ENCODE results near the gene RER1. TPM values are rescaled to one million over a fixed set of nuclear protein-coding genes. Genes with fewer than 3 reads are reported as not detected.

Gene RER1
- polyA plus RNA-seq, 1 donor from 2014 or later = 58.7 TPM

DNA sequence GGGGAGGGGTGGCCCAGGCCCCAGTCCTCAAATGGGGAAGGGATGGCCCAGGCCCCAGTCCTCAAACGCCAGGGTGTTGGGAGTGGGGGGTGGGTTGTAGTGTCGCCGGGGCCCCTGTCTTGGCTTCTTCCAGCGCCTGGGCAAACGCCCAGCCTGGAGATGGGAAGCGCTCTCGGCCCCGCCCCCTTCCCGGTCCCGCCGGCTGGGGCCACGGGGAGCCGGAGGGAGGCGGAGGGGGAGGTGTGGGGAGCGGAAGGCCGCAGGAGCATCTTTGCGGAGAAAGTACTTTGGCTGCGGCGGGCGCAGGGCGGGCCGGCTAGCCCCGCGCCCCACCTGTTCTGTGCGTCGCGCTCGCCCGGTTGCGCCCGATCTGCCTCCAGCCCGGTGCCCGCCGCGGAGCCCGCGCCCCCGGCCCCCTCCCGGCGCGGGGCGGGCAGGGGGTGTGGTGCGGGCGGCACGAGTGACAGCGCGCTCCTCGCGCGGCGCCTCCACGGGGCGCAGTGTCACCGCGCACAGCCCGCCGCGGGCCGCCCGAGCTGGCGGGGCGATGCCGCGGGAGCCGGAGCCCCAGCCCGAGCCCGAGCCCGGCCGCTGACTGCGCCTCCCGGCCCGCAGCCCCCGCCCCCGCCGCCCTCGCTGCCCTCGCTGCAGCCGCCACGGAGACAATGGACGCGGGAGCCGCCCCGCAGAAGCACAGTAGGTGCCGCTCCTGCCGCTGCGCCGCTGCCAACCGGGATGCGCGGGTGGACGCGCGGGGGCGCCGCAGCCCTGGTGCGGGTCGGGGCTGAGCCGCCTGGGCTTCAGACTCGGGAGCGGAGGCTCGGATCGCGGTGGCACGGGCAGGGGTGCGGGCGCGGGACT, 51.9 kb downstream of the RER1 start:
- Histone ChIP-seq H3K79me2 (replicated peaks; ENCODE audit: insufficient read depth, low read length) (no peaks in the 10 kb centered on the region), H4K20me1 (ENCODE audit: insufficient read depth) (no peaks in the 10 kb centered on the region), H3K9me3 (ENCODE audit: low read length) (no peaks in the 10 kb centered on the region), H3K4me2 (ENCODE audit: low read length) (peak overlapping the region; percentile 1), H3K27ac (ENCODE audit: low read length) (no peak overlapping the region), H3K27me3 (ENCODE audit: insufficient read depth, low read depth, low read length) (no peaks in the 10 kb centered on the region), H3K4me3 (ENCODE audit: low read length) (peak overlapping the region; percentile 64), H3F3A (ENCODE audit: insufficient read depth, low read length, poor library complexity, severe bottlenecking) (no peaks in the 10 kb centered on the region), H3K36me3 (ENCODE audit: insufficient read depth, low read length) (no peaks in the 10 kb centered on the region), H3K9me2 (ENCODE audit: insufficient read depth, low read length) (no peaks in the 10 kb centered on the region), H2AFZ (ENCODE audit: low read depth, low read length) (no peak overlapping the region), H3K9ac (ENCODE audit: low read length) (peak overlapping the region; percentile 55)
- TF ChIP-seq MXI1 (conservative IDR thresholded peaks at IDR 0.05; ENCODE audit: poor library complexity, severe bottlenecking) (no peak), RAD21 (conservative IDR thresholded peaks at IDR 0.05) (peak; percentile 73), TAF1 (IDR thresholded peaks at IDR 0.05; ENCODE audit: low read depth) (no peak), SMC3 (conservative IDR thresholded peaks at IDR 0.05; ENCODE audit: poor library complexity) (peak; percentile 69), EP300 (conservative IDR thresholded peaks at IDR 0.05; ENCODE audit: poor library complexity, severe bottlenecking) (no peak), POLR2AphosphoS5 (IDR thresholded peaks at IDR 0.05) (peak; percentile 62), EZH2 (IDR thresholded peaks at IDR 0.05; ENCODE audit: borderline replicate concordance, insufficient read depth, low read length, poor library complexity, severe bottlenecking) (no peak)
- TF ChIP-seq, protein P1, sequence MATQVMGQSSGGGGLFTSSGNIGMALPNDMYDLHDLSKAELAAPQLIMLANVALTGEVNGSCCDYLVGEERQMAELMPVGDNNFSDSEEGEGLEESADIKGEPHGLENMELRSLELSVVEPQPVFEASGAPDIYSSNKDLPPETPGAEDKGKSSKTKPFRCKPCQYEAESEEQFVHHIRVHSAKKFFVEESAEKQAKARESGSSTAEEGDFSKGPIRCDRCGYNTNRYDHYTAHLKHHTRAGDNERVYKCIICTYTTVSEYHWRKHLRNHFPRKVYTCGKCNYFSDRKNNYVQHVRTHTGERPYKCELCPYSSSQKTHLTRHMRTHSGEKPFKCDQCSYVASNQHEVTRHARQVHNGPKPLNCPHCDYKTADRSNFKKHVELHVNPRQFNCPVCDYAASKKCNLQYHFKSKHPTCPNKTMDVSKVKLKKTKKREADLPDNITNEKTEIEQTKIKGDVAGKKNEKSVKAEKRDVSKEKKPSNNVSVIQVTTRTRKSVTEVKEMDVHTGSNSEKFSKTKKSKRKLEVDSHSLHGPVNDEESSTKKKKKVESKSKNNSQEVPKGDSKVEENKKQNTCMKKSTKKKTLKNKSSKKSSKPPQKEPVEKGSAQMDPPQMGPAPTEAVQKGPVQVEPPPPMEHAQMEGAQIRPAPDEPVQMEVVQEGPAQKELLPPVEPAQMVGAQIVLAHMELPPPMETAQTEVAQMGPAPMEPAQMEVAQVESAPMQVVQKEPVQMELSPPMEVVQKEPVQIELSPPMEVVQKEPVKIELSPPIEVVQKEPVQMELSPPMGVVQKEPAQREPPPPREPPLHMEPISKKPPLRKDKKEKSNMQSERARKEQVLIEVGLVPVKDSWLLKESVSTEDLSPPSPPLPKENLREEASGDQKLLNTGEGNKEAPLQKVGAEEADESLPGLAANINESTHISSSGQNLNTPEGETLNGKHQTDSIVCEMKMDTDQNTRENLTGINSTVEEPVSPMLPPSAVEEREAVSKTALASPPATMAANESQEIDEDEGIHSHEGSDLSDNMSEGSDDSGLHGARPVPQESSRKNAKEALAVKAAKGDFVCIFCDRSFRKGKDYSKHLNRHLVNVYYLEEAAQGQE (IDR thresholded peaks at IDR 0.05; ENCODE audit: borderline replicate concordance) = no peak
- TF ChIP-seq, protein P2, sequence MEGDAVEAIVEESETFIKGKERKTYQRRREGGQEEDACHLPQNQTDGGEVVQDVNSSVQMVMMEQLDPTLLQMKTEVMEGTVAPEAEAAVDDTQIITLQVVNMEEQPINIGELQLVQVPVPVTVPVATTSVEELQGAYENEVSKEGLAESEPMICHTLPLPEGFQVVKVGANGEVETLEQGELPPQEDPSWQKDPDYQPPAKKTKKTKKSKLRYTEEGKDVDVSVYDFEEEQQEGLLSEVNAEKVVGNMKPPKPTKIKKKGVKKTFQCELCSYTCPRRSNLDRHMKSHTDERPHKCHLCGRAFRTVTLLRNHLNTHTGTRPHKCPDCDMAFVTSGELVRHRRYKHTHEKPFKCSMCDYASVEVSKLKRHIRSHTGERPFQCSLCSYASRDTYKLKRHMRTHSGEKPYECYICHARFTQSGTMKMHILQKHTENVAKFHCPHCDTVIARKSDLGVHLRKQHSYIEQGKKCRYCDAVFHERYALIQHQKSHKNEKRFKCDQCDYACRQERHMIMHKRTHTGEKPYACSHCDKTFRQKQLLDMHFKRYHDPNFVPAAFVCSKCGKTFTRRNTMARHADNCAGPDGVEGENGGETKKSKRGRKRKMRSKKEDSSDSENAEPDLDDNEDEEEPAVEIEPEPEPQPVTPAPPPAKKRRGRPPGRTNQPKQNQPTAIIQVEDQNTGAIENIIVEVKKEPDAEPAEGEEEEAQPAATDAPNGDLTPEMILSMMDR (IDR thresholded peaks at IDR 0.05; ENCODE audit: poor library complexity, severe bottlenecking) = peak; percentile 74

DNA sequence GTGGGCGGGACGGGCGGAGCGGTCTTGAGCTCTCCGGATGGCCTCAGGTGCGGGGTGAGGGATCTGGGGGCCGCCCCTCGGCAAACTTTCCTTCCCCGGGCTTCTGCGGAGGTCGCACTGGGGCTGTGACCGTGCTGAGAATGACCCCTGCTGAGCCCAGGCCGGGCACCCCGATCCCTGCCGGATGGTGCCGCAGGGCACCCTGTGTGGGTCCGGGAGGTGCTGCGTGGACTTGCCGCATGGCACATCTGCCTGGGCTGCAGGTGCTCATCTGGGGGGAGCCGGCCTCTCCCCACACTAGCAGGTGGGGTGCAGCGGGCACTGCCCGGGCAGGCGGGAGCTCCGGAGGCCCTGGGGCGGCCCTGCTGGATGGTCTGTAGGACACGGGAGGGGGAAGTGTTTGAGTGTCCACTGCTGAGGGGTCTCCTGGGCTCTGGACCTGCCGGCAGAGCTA, 52.5 kb downstream of the RER1 start:
- peak overlapping the region; percentile 55 for H3K9ac ChIP-seq (ENCODE audit: low read length)
- TF ChIP-seq SMC3 (conservative IDR thresholded peaks at IDR 0.05; ENCODE audit: poor library complexity) = no peak
- peak; percentile 9 for TF ChIP-seq RAD21 (conservative IDR thresholded peaks at IDR 0.05)
- no peak for TF ChIP-seq MXI1 (conservative IDR thresholded peaks at IDR 0.05; ENCODE audit: poor library complexity, severe bottlenecking)
- TF ChIP-seq EP300 (conservative IDR thresholded peaks at IDR 0.05; ENCODE audit: poor library complexity, severe bottlenecking) = no peak
- TF ChIP-seq, protein P2 (IDR thresholded peaks at IDR 0.05; ENCODE audit: poor library complexity, severe bottlenecking) = peak; percentile 32
- no peak for TF ChIP-seq POLR2AphosphoS5 (IDR thresholded peaks at IDR 0.05)
- TF ChIP-seq, protein P1 (IDR thresholded peaks at IDR 0.05; ENCODE audit: borderline replicate concordance) = no peak
- no peak for TF ChIP-seq EZH2 (IDR thresholded peaks at IDR 0.05; ENCODE audit: borderline replicate concordance, insufficient read depth, low read length, poor library complexity, severe bottlenecking)
- no peak for TF ChIP-seq TAF1 (IDR thresholded peaks at IDR 0.05; ENCODE audit: low read depth)
- peak overlapping the region; percentile 1 for H3K4me2 ChIP-seq (ENCODE audit: low read length)
- no peak overlapping the region for H2AFZ ChIP-seq (ENCODE audit: low read depth, low read length)
- no peaks in the 10 kb centered on the region for H3F3A ChIP-seq (ENCODE audit: insufficient read depth, low read length, poor library complexity, severe bottlenecking)
- no peaks in the 10 kb centered on the region for H3K27me3 ChIP-seq (ENCODE audit: insufficient read depth, low read depth, low read length)
- H3K9me2 ChIP-seq (ENCODE audit: insufficient read depth, low read length) = no peaks in the 10 kb centered on the region
- H3K79me2 ChIP-seq (replicated peaks; ENCODE audit: insufficient read depth, low read length) = no peaks in the 10 kb centered on the region
- H3K4me3 ChIP-seq (ENCODE audit: low read length) = peak overlapping the region; percentile 64
- no peaks in the 10 kb centered on the region for H3K36me3 ChIP-seq (ENCODE audit: insufficient read depth, low read length)
- H4K20me1 ChIP-seq (ENCODE audit: insufficient read depth) = no peaks in the 10 kb centered on the region
- no peak overlapping the region for H3K27ac ChIP-seq (ENCODE audit: low read length)
- no peaks in the 10 kb centered on the region for H3K9me3 ChIP-seq (ENCODE audit: low read length)
